Trophoblast cell (in vitro differentiated cells and primary cell): Measurements from ENCODE around the gene HNRNPK.

Experiments
- DNase-seq, 2 donors: peaks; one replicate each; pipeline ENCODE4 v3.0.0-alpha.2; 2016
- H2AFZ ChIP-seq: 2 replicates; pipeline ENCODE4 v1.6.1; 2013; ENCODE audit warnings: low read length, moderate library complexity, mild to moderate bottlenecking; ENCODE audit not compliant: insufficient read depth, poor library complexity
- H2AK5ac ChIP-seq: 2 replicates; pipeline ENCODE4 v1.6.1; 2013; ENCODE audit warnings: mild to moderate bottlenecking, low read length
- H2BK120ac ChIP-seq: 2 replicates; pipeline ENCODE4 v1.6.1; 2013; ENCODE audit warnings: low read length, mild to moderate bottlenecking, moderate library complexity; ENCODE audit not compliant: insufficient read depth, poor library complexity
- H2BK12ac ChIP-seq: 2 replicates; pipeline ENCODE4 v1.6.1; 2013; ENCODE audit warnings: mild to moderate bottlenecking, low read length, moderate library complexity
- H2BK5ac ChIP-seq: 2 replicates; pipeline ENCODE4 v1.6.1; 2013; ENCODE audit warnings: low read length, low read depth, moderate library complexity, mild to moderate bottlenecking; ENCODE audit not compliant: poor library complexity
- H3K14ac ChIP-seq: 2 replicates; pipeline ENCODE4 v1.6.1; 2013; ENCODE audit warnings: mild to moderate bottlenecking, low read length
- H3K18ac ChIP-seq: 2 replicates; pipeline ENCODE4 v1.6.1; 2013; ENCODE audit warnings: mild to moderate bottlenecking, low read length
- H3K23ac ChIP-seq: 2 replicates; pipeline ENCODE4 v1.6.1; 2013; ENCODE audit warnings: low read length
- H3K27ac ChIP-seq: 2 replicates; pipeline ENCODE4 v1.5.1; 2013; ENCODE audit warnings: low read depth, mild to moderate bottlenecking, inconsistent platforms, low read length, moderate library complexity
- H3K27me3 ChIP-seq: 2 replicates; pipeline ENCODE4 v1.6.1; 2013; ENCODE audit warnings: inconsistent platforms, mild to moderate bottlenecking, low read length, moderate library complexity; ENCODE audit not compliant: insufficient read depth
- H3K36me3 ChIP-seq, 2 experiments: 1 replicate in 1 of 2; 2 replicates in 1 of 2; pipeline ENCODE4 v1.6.1; 2013; ENCODE audit warnings: low read length in 2 of 2, mild to moderate bottlenecking in 2 of 2, moderate library complexity in 1 of 2; ENCODE audit not compliant: insufficient read depth in 2 of 2, control insufficient read depth in 1 of 2
- H3K4ac ChIP-seq: 2 replicates; pipeline ENCODE4 v1.6.1; 2013; ENCODE audit warnings: low read depth, mild to moderate bottlenecking, low read length, moderate library complexity
- H3K4me1 ChIP-seq, 2 experiments: 1 replicate in 1 of 2; 2 replicates in 1 of 2; pipeline ENCODE4 v1.6.1; 2013; ENCODE audit warnings: low read length in 2 of 2, mild to moderate bottlenecking in 2 of 2, moderate library complexity in 1 of 2; ENCODE audit not compliant: insufficient read depth in 2 of 2, control insufficient read depth in 1 of 2
- H3K4me2 ChIP-seq: 2 replicates; pipeline ENCODE4 v1.6.1; 2013; ENCODE audit warnings: inconsistent platforms, mild to moderate bottlenecking, low read length, moderate library complexity
- H3K4me3 ChIP-seq: 2 replicates; pipeline ENCODE4 v1.5.1; 2013; ENCODE audit warnings: mild to moderate bottlenecking, low read depth, low read length, inconsistent platforms
- H3K79me1 ChIP-seq: one replicate; pipeline ENCODE4 v1.6.1; 2013; ENCODE audit warnings: low read length
- H3K79me2 ChIP-seq: 2 replicates; pipeline ENCODE4 v1.6.1; 2013; ENCODE audit warnings: low read length, mild to moderate bottlenecking; ENCODE audit not compliant: control insufficient read depth, insufficient read depth, poor library complexity
- H3K9ac ChIP-seq: 2 replicates; pipeline ENCODE4 v1.6.1; 2013; ENCODE audit warnings: mild to moderate bottlenecking, low read length
- H3K9me3 ChIP-seq: 2 replicates; pipeline ENCODE4 v1.6.1; 2013; ENCODE audit warnings: low read depth, mild to moderate bottlenecking, control low read depth, inconsistent platforms, low read length; ENCODE audit not compliant: insufficient read depth
- H4K12ac ChIP-seq: 2 replicates; pipeline ENCODE4 v1.6.1; 2013; ENCODE audit warnings: low read depth, mild to moderate bottlenecking, low read length, moderate library complexity
- H4K8ac ChIP-seq: 2 replicates; pipeline ENCODE4 v1.6.1; 2013; ENCODE audit warnings: low read depth, mild to moderate bottlenecking, low read length, moderate library complexity
- H4K91ac ChIP-seq: one replicate; pipeline ENCODE4 v1.6.1; 2013; ENCODE audit warnings: low read depth, mild to moderate bottlenecking, low read length, moderate library complexity
- WGBS: extraction: QIAGEN DNeasy Blood & Tissue Kit; methylation state at CpG from one replicate; pipeline ENCODE4 v1.1.7; 2013; ENCODE audit warnings: missing lambda C conversion rate; ENCODE audit not compliant: insufficient read length, insufficient coverage; ENCODE audit errors: extremely low coverage; 5-methylcytosine and 5-hydroxymethylcytosine counted together

The HNRNPK gene

GRCh38 chr9:83935276-83935935, 44.6 kb downstream of the HNRNPK start:
- no peak overlapping the region for H3K23ac ChIP-seq
- H4K8ac ChIP-seq: no peak overlapping the region
- H3K4me1 ChIP-seq: peaks cover 2 to 3% of the 10 kb centered on the region in 2 experiments
- H2AK5ac ChIP-seq: no peak overlapping the region
- H3K18ac ChIP-seq: no peak overlapping the region
- peak in 1 of 2 donors; percentile 17 for DNase-seq
- H3K9me3 ChIP-seq: no peaks in the 10 kb centered on the region
- no peak overlapping the region for H2AFZ ChIP-seq
- H2BK5ac ChIP-seq: no peak overlapping the region
- H3K14ac ChIP-seq: no peak overlapping the region
- no peak overlapping the region for H3K4me2 ChIP-seq
- no peak overlapping the region for H2BK12ac ChIP-seq
- no peak overlapping the region for H3K4me3 ChIP-seq
- H3K27me3 ChIP-seq: no peaks in the 10 kb centered on the region
- no CpG with 5 or more reads among the region's 3 CpGs for WGBS
- H3K36me3 ChIP-seq: no peaks in the 10 kb centered on the region
- H4K12ac ChIP-seq: no peak overlapping the region
- H2BK120ac ChIP-seq: no peak overlapping the region
- H3K9ac ChIP-seq: no peak overlapping the region
- no peak overlapping the region for H4K91ac ChIP-seq
- H3K79me2 ChIP-seq: no peaks in the 10 kb centered on the region
- H3K27ac ChIP-seq: no peak overlapping the region
- no peak overlapping the region for H3K4ac ChIP-seq
- no peaks in the 10 kb centered on the region for H3K79me1 ChIP-seq

DNA sequence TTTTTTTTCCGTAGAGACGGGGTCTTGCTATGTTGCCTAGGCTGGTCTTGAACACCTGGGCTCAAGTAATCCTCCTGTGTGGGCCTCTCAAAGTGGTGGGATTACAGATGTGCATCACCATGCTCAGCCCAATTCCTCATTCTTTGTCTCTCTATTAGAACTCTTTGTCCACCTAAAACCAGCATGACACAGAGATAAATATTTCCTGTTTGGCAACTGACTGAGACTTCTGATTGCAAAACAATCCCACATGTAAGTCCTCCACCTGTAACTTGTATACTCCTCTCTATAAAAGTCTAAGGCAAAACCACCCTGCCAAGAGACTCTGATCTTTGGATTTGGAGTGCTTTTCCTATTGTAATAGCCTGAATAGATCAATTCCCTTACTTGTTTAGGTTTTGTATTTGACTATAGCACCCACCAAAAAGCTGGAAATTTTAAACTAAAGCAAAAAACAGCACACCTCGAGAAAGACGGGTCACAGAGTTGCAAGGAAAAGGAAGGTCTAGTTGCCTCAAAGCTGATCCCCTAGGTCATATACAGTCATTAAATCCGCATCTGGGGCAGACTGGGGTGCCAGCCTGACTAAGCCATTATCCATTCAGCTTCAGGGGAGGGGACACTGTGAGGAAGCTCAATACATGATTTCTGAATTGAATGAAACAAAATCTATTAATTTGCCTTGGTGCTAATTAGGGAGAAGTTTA, 45.3 kb downstream of the HNRNPK start:
- peak overlapping the region; percentile 58 for H2BK120ac ChIP-seq
- no CpG with 5 or more reads among the region's 5 CpGs for WGBS
- H3K4me3 ChIP-seq: no peak overlapping the region
- no peak overlapping the region for H3K23ac ChIP-seq
- H4K12ac ChIP-seq: no peak overlapping the region
- no peak overlapping the region for H3K18ac ChIP-seq
- no peaks in the 10 kb centered on the region for H3K79me1 ChIP-seq
- H4K91ac ChIP-seq: no peak overlapping the region
- H3K14ac ChIP-seq: no peak overlapping the region
- H4K8ac ChIP-seq: no peak overlapping the region
- H2AFZ ChIP-seq: no peak overlapping the region
- no peaks in the 10 kb centered on the region for H3K9me3 ChIP-seq
- H2AK5ac ChIP-seq: no peak overlapping the region
- peaks cover 2 to 3% of the 10 kb centered on the region in 2 experiments for H3K4me1 ChIP-seq
- H3K4ac ChIP-seq: no peak overlapping the region
- no peaks in the 10 kb centered on the region for H3K79me2 ChIP-seq
- H3K9ac ChIP-seq: no peak overlapping the region
- H2BK5ac ChIP-seq: peak overlapping the region; percentile 35
- no peaks in the 10 kb centered on the region for H3K36me3 ChIP-seq
- peak overlapping the region; percentile 81 for H2BK12ac ChIP-seq
- DNase-seq: peak; percentile 63 to 91
- H3K27me3 ChIP-seq: no peaks in the 10 kb centered on the region
- H3K27ac ChIP-seq: peak overlapping the region; percentile 46
- no peak overlapping the region for H3K4me2 ChIP-seq

GRCh38 chr9:83933790-83934189, 46.2 kb downstream of the HNRNPK start:
- no peaks in the 10 kb centered on the region for H3K79me1 ChIP-seq
- no peak overlapping the region for H3K27ac ChIP-seq
- no peak overlapping the region for H3K18ac ChIP-seq
- no peaks in the 10 kb centered on the region for H3K79me2 ChIP-seq
- no CpG with 5 or more reads among the region's 3 CpGs for WGBS
- no peak overlapping the region for H3K14ac ChIP-seq
- no peak overlapping the region for H3K23ac ChIP-seq
- no peak overlapping the region for H2AFZ ChIP-seq
- no peak overlapping the region for H3K4me2 ChIP-seq
- no peak overlapping the region for H4K8ac ChIP-seq
- H4K12ac ChIP-seq: no peak overlapping the region
- H4K91ac ChIP-seq: no peak overlapping the region
- no peak overlapping the region for H2BK12ac ChIP-seq
- peak; percentile 73 to 90 for DNase-seq
- H3K4me3 ChIP-seq: no peak overlapping the region
- no peak overlapping the region for H2BK5ac ChIP-seq
- H2AK5ac ChIP-seq: no peak overlapping the region
- no peaks in the 10 kb centered on the region for H3K9me3 ChIP-seq
- H3K4ac ChIP-seq: no peak overlapping the region
- H3K9ac ChIP-seq: no peak overlapping the region
- no peaks in the 10 kb centered on the region for H3K36me3 ChIP-seq
- H2BK120ac ChIP-seq: no peak overlapping the region
- peaks cover 2 to 3% of the 10 kb centered on the region in 2 experiments for H3K4me1 ChIP-seq
- no peaks in the 10 kb centered on the region for H3K27me3 ChIP-seq

- H3K27me3 ChIP-seq: no peaks in the 10 kb centered on the region
- no peak overlapping the region for H3K23ac ChIP-seq
- no peak overlapping the region for H2BK5ac ChIP-seq
- H3K4me1 ChIP-seq: peaks cover 2 to 3% of the 10 kb centered on the region in 2 experiments
- no peaks in the 10 kb centered on the region for H3K79me2 ChIP-seq
- no peaks in the 10 kb centered on the region for H3K9me3 ChIP-seq
- H3K4ac ChIP-seq: no peak overlapping the region
- no peak overlapping the region for H2AFZ ChIP-seq
- H4K8ac ChIP-seq: no peak overlapping the region
- H3K4me2 ChIP-seq: no peak overlapping the region
- no peak overlapping the region for H2BK120ac ChIP-seq
- no peak overlapping the region for H2BK12ac ChIP-seq
- no CpG with 5 or more reads among the region's 5 CpGs for WGBS
- no peak overlapping the region for H3K4me3 ChIP-seq
- no peak overlapping the region for H3K27ac ChIP-seq
- no peak overlapping the region for H4K12ac ChIP-seq
- no peak overlapping the region for H3K18ac ChIP-seq
- no peak overlapping the region for H3K14ac ChIP-seq
- H3K36me3 ChIP-seq: no peaks in the 10 kb centered on the region
- no peak overlapping the region for H4K91ac ChIP-seq
- H3K9ac ChIP-seq: no peak overlapping the region
- H3K79me1 ChIP-seq: no peaks in the 10 kb centered on the region
- no peak for DNase-seq
- H2AK5ac ChIP-seq: no peak overlapping the region
These were observed 47.2 kb downstream of the HNRNPK start for GRCh38 chr9:83932851-83933250.
